ENCODE results near the gene ARHGEF4.

The ARHGEF4 gene

DNA sequence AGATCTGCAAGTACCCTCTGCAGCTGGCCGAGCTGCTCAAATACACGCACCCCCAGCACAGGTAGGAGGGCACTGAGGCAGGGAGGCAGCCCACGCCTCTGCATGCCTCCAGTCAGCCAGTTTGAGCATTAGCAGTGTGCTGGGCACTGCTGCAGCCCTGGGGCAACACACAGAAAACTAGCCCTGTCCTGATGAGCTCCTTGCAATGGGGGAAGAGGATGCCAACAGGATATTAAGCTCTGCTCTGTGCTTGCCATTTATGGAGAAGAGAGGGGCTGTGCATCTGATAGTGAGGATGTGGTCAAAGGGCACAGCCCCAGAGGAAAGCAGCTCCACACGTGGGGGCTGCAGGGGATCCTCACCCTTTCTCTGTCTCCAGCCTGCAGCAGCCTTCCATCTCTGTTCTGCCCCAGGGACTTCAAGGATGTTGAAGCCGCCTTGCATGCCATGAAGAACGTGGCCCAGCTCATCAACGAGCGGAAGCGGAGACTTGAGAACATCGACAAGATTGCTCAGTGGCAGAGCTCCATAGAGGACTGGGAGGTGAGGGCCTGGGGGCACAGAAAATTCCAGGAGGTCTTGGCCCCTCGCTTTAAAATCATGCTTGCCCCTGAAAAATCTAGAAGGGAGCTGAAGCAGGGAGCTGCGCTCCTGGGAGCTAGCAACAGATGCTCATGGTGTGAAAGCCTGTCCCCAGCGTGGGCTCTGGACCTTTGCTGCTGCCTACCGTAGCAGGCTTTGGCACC lies 204.9 kb downstream of the ARHGEF4 start:
- DNase-seq = no peak

DNA sequence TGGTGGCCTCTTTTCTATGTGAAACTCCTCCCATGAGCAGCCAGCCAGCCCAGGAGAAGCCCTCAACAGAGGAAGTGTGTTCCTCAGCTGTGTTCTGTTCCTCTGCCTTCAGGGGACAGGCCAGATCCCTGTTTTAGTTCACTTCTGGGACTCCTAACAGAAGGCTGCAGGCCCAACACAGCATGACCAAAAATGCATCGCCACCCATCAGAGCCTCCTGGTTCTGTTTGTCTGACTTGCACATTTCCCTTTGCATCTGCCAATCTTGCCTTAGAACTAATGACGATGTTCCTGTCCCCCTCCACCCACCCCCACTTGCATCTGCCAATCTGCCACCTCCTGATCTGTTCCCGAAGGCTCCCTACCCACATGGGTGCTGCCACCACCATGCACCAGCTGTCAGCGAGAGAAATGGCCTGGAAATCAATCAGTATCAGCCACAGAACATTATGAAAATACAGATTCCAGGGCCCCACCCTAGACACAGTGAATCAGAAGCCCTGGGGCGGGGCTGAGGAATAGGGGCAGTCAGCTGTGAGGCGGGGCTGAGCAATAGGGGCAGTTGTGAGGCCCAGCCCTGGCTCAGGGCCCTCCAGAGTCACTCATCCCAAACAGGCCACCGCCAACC lies 205.5 kb downstream of the ARHGEF4 start:
- DNase-seq = no peak

DNA sequence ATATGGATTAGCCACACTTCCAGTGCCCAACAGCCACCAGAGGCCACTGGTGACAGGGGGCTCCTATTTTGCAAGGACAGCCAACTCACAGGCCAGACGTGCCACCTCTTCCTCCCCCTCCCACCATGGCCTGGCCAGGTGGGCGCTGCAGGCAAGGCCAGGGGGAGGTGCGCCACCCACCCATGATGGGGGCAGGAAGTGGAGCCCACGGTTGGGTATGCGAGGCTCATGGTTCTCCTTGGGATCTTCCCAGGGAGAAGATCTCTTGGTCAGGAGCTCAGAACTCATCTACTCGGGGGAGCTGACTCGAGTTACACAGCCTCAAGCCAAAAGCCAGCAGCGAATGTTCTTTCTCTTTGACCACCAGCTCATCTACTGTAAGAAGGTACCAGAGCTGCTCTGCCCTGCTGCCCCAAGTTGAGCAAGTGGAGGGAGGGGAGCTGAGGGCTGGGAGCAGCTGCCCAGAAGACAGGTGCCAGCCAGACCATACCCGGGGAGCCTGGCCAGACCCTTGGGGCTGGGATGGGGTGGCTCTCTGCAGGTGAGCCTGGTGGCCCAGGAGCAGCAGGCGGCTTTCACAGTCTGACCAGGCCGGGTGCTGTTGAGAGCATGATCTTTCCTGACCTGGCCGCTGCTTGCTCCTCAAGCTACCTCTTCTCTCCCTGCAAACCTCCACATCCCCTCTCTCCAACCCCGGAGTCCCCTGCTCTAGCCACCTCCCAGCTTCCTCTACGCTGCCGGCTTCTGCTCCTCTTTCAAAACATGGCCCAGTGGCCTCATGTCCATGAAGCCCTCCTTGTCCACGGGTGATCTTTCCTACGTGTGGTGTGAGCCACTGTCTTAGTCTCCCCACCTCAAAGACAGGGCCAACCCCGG lies 206.7 kb downstream of the ARHGEF4 start:
- DNase-seq = no peak

DNA sequence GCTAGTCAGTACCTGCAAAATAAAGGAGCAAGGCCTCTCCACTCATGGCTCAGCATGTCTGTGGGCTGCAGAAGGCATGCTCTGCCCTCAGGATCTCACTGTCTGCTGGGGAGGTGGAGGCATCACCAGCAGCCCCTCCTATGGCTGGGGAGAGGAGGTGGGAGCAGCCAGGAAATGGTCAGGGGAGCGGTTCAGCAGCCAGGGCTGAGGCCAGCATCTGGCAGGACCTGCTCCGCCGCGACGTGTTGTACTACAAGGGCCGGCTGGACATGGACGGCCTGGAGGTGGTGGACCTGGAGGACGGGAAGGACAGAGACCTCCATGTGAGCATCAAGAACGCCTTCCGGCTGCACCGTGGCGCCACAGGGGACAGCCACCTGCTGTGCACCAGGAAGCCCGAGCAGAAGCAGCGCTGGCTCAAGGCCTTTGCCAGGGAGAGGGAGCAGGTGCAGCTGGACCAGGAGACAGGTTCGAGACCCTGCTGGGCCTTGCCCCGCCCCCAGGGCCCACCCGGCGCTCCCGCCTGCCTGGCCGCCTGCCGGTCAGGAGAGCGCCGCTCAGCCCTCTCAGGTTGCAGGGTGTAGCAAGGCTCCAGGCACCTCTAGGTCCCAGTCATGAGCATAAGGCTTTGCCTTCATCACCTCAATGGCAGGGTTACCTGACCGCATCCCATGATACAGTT lies 207.5 kb downstream of the ARHGEF4 start:
- no peak for DNase-seq

DNA sequence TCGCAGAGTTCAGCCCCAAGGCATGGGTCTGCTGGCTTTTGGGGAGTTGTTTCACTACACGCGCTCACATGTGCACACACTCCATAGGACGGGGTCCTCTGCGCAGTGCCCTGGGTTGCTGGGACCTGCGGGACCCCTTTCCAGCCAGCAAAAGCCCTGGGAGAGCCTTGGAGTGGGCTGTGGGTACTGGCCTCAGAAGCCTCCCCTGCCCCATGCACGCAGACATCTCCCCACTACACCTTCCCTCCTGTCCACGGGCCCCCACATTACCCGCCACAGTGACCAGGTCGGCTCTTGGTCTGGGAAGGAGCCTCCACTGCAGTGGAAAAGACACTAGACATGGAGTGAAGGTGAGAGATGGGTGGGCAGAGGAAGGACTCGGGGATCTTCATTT lies 208.0 kb downstream of the ARHGEF4 start:
- DNase-seq = no peak

DNA sequence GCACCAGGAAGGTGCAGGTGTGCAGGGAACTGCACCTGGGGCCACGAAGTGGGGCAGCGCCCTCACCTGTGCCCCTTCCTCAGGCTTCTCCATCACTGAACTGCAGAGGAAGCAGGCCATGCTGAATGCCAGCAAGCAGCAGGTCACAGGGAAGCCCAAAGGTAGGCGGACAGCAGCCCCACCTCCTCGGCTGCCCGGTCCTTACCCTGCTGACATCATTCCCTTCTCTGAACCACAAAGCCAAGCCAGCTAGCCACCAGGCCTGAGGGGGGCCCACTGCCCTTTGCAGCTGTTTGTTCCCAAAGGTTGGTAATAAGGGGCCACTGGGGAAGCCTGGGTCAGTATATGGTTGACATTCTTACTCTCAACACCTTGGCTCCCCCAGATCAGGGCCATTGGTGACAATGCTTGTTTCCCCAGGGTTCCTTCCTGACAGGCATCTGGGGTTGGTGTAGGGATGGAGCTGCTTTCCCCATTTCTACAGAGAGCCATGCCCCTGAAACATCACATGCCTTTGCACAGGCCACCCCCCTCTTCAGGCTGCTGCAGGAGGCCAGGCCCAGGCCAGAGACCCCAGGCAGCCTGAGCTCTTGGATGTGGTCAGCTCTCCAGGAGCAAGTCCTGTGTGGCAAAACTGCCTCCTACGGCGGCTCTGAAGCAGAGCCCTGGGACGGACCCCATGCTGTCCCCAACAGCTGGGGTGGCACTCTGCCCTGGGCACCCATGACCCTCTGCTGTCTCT lies 208.7 kb downstream of the ARHGEF4 start:
- no peak for DNase-seq

DNA sequence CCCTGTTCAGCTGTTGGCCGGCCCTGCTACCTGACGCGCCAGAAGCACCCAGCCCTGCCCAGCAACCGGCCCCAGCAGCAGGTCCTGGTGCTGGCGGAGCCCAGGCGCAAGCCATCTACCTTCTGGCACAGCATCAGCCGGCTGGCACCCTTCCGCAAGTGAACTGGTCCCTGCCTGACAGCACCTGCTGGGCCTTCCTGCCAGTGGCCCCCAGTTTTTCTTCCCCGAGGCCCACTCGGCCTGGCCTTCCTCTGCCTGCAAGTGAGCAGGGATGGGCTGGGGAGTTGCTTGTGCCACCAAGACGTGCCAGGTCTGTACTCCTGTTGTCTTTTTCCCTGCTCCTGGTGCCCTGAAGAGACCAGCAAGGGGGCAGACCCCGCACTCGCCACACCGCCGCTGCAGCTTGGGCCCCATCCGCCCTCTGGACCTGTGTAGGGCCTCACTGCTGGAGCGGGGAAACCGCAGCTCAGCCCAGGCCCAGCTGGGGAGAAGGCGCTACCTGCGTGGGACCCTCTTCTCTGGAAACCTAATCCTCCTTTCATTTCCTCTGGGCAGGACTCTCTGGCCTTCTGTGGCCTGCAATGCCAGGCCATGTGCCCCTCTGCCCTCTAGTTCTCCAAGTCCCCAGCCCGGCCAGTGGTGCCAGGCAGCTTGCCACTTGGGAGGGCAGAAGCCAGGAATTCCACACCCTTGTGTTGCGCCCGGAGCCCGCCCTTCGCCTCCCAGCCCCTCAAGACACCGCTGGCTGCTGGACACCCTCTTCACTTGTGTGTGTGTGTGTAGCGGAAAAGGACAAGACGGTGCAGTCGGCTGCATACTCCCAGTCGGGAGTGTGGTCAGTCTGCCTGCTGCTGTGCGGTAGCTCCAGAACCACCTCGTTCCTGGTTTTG lies 209.6 kb downstream of the ARHGEF4 start:
- no peak for DNase-seq

DNA sequence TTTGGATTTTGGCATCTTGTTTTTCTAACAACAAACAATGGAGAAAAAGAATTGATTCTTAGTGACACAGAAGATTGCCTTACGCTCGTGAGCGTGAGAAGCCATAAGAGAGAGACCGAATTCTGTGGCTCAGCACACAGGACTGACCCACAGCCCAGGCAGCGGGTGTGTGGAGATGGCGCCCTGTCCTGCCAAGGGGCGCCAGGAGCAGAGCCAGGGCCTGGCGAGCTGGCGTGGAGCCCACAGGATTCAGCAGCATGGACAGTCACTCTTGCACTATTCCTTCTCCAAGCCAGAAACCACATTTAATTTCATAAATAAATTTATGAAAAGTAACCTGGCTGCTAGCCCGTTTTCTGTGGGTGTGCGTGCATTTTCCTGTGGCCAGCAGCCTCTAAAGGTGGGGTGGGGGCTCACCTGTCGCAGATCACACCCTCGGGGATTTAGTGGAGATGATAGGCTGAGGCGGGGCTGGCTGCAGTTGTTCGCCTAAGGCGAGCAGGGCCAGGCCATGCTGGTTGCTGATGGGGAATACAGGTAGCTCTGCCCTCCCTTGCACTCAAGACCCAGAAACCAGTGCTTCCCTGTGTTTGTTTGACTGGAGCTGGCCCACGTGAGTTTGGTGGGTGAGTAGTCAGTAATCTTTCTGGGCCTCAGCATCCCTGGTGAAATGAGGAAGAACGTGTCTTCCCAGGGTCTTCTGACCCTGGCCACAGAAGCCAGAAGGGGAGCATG lies 210.4 kb downstream of the ARHGEF4 start:
- DNase-seq = no peak

DNA sequence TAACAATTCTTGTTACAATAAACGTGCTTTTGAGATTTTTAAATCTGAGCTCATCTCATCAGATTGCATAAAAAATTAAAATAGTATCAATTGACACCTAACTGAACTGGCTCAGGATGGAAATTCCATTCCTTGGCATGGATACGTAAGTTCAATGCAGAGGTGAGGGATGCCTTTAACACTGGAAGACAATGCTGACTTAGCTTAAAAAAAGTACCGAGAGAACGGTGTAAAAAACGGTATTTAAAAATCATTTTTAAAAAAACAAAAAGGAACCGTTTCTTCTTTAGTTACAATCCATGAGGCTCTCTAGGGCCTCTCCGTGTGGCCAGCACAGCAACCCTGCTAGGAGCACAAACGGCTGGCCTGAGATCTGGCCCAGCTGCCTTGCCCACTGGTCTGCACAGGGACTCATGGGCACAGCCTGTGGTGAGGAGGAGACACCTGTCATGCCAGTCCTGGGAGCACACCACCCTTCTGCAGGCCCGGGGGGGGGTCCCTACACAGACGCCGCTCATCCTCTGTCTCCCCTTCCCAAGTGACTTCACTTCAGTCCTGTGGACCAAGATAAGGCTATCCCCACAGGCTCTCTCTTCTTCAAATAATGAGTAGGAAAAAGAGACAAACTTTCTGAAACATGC lies 211.3 kb downstream of the ARHGEF4 start:
- DNase-seq = no peak

DNA sequence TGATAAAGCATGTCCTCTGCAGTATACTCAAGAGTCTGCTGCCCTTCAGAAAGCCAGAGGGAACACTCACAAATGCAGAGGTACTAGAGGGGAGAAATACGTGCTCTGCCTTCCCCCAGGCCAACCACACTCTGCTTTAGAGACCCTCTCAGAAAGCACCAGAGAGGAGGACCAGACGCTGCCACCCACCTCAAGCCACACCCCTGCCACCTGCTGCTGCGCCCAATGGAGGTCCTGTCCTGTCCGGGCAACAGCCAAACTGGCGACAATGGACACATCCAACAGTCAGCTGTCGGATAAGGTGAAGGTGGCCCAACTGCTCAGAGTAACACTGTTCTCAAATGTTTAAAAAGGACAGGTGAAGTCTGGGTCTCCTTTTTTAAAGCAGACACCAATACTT lies 211.9 kb downstream of the ARHGEF4 start:
- DNase-seq = no peak

DNA sequence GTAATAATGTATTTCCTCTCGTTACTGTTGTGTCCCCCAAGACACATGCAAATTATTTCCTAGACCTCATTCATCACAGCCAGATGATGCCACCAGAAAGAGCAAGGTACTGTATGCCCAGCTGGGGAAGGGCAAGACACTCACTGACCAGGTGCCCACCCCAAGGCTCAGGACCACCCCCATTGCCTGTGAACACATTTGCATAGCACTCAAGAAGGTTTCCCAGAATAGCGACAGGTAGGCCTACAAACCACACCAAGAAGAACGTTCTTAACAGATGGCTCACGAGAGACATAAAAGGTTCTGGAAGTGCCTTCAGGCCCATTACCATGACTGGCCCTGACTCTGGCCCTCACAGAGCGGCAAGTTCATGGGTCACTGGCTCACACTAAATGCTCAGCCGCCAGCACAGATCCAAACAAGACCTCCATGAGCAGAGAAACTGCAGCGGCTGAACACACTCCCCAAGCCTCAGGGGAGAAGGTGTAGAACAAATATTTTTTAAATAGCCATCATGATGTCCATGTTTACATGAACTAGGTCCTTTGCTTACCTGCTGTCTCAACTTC lies 212.5 kb downstream of the ARHGEF4 start:
- DNase-seq = no peak

DNA sequence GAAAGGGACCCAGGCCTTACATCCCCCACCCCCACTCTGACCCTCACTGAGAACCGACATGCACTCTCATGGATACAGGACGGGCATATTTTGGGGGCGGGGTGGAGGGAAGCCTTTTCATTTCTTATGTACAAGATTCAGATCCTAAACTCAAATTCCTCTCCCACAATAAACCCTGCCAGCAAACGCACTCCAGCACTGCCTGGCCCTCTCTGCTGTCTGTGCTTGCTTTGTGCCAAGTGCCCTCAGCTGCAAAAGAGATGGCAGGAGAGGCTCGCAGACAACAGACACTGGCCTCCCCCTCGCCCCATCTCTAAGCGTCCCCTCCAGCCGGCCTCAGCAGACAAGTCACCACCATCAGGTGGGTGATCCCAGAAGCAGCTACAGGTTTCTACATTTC lies 214.2 kb downstream of the ARHGEF4 start:
- no peak for DNase-seq

DNA sequence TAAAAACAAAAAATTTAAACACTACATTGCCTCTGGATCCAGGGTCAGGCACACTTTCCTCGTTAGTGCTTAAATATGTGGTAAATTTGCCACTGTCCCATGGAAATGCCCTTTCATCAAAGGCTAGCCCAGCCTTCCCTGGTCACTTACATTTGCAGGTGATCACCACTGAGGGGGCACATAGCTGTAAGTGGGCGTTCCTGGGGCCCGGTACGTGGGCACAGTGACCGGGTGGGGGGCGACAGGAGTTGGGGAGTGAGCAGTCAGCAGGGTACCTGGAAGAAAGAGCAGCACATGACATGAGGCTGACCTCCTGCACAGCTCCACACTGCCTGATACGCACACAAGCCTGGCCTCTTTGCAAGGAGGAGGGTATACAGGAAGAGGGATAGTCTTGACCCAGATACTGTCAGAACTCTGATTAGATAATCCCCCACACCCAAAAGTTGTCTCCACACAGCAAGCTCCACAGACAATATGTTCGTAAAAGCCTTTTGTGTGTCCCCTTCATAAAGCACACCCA lies 216.1 kb downstream of the ARHGEF4 start:
- DNase-seq = no peak

DNA sequence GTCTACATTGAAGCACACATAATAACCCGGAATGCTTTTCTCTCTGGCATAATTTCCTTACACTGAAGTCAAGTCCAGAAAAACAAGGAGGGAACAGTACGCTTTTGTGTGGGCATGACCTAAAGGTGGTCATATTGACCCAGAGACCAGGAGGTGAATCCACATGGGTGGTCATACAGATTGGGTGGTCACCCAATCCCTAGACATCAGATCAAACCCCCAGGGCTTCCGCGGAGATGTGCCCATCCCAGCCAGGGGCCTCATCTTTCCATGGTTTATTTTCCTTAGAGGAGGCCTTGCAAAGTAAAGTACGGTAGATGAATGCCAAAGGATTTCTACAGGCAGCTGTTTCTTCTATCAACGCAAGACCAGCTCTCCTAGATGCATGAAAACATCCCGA lies 217.8 kb downstream of the ARHGEF4 start:
- no peak for DNase-seq

DNA sequence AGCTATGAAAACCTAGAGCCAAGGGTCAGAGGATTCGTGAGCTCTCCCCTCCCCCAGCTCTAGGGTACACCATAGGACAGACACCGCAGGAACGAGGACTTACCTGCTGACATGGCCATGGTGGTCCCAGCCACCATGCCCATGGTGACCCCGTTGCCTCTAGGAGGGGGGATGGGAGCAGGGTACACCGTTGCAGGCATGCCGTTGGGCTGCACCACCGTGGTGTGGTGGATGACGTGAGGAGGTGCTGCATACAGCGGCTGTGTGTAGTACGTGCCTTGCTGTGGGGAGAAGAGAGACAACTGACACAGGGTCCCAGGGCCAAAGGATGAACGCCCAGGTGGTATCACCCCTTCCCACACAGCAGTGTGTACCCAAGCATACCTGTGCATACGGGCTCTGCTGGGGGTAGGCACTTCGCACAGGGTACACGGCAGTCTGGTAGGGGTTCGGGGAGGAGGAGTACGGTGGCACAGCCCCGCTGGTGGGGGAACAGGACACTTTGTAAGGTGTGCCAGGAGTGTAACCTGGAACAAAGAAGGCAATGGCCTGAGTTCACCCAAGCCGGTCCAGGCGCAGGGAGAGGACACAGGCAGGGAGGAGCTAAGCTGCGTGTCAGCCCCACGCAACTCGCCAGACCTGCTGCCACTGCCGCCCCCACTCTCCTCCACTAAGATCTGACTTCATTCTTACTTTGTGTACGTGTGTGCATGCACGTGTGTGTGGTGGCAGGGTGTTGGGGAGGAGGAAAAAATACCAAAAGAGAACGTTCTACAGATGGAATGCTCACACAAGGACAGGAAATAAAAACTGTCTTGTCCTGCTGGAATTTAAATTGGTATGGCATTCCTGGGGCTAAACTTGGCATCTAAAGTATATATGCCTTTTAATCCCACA lies 218.7 kb downstream of the ARHGEF4 start:
- no peak for DNase-seq

DNA sequence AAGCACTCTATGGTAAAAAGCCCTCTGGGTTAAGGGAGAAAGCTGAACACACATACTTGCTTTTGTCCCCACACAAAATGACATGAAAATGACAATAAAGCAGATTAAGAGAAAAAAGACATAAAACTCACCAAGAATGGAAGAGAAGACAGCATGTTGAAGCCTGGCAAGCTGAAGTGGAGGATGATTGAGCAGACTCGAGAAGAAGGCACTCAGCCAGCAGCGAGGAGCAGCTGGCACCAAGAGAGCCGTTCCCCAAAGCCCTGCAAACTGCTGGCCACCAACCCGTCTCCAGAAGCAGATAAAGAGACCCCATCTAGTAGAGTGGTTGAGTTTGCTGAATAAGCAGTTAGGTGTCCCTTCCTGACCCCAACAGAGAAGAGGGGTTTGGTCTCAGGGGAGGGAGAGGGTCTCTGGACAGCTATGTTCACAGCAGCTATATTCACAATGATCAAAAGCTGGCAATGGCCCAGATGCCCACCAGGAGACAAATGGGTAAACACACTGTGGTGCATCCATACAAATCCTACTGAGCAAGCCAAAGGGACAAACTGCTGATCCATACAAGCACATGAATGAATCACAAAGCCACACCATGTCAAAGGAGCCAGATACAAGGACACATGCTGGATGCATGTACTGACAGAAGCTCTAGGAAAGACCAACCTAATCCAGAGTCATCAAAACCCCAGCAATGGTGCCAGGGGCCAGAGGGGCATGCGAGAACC lies 219.7 kb downstream of the ARHGEF4 start:
- DNase-seq = no peak

DNA sequence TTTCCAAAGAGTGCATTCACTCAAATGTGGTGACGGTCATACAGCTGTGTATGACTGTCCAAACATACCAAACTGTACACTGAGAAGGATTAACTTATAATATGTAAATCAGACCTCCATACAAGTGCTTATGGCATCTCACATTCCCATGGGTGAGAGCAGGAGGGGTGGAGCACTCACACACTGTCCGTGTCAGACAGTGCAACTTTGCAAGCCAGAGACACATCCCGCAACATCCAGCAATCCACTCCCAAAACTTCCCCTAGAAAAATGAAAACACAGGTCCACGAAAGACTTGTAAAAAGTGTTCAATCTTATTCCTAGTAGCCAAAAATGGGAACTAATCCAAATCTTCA lies 220.2 kb downstream of the ARHGEF4 start:
- DNase-seq = no peak

Measured in SHP77 treated with DMSO at 0.1 percent for 48 hours (cell line).